ENCODE measurements around the gene RGS6. TPM values are rescaled to one million over a fixed set of nuclear protein-coding genes. Genes with fewer than 3 reads are reported as not detected.

Gene RGS6
- total and polyA plus RNA-seq, 8 donors = 0.12 to 4.1 (median 2.8) TPM

GRCh38 chr14:72488514-72488913 is 556.3 kb downstream of the RGS6 start:
- Histone ChIP-seq H3K36me3 (no peaks in the 10 kb centered on the region), H3K4me3 (no peak overlapping the region), H3K27ac (no peak overlapping the region), H3K4me1 (no peaks in the 10 kb centered on the region), H3K9me3 (peaks cover 0 to 12% of the 10 kb centered on the region in 2 donors), H3K27me3 (no peaks in the 10 kb centered on the region)
- DNase-seq (no peak), ATAC-seq (no peak)
- intact Hi-C loops (cut with DNase I) = no loop called here
- TF ChIP-seq CTCF (IDR thresholded peaks at IDR 0.05) = no peak

GRCh38 chr14:72492196-72492595 is 560.0 kb downstream of the RGS6 start:
- ATAC-seq = no peak

GRCh38 chr14:72495668-72496067 is 563.4 kb downstream of the RGS6 start:
- DNase-seq (no peak), ATAC-seq (no peak)
- H3K9me3 ChIP-seq = peaks cover 0 to 7% of the 10 kb centered on the region in 2 donors
- H3K27me3 ChIP-seq = no peaks in the 10 kb centered on the region
- no peak overlapping the region for H3K27ac ChIP-seq
- H3K4me1 ChIP-seq = no peaks in the 10 kb centered on the region
- no peak overlapping the region for H3K4me3 ChIP-seq
- intact Hi-C loops (cut with DNase I) = no loop called here
- TF ChIP-seq CTCF (IDR thresholded peaks at IDR 0.05) = no peak
- no peaks in the 10 kb centered on the region for H3K36me3 ChIP-seq

More at GRCh38 chr14:72492196-72492595, 560.0 kb downstream of the RGS6 start:
- H3K4me3 ChIP-seq = no peak overlapping the region
- no peaks in the 10 kb centered on the region for H3K36me3 ChIP-seq
- H3K27ac ChIP-seq = no peak overlapping the region
- no peaks in the 10 kb centered on the region for H3K4me1 ChIP-seq
- TF ChIP-seq CTCF (IDR thresholded peaks at IDR 0.05) = no peak
- intact Hi-C loops (cut with DNase I) = no loop called here
- no peaks in the 10 kb centered on the region for H3K27me3 ChIP-seq
- peaks cover 0 to 14% of the 10 kb centered on the region in 2 donors for H3K9me3 ChIP-seq
- DNase-seq = no peak

- H3K27ac ChIP-seq = no peak overlapping the region
- DNase-seq = no peak
- H3K27me3 ChIP-seq = no peaks in the 10 kb centered on the region
- ATAC-seq = no peak
- H3K4me3 ChIP-seq = no peak overlapping the region
- no peaks in the 10 kb centered on the region for H3K4me1 ChIP-seq
- intact Hi-C loops (cut with DNase I) = no loop called here
- H3K9me3 ChIP-seq = peaks cover 0 to under 1% of the 10 kb centered on the region in 2 donors
- no peaks in the 10 kb centered on the region for H3K36me3 ChIP-seq
- TF ChIP-seq CTCF (IDR thresholded peaks at IDR 0.05) = no peak
Measured at GRCh38 chr14:72498646-72499045, 566.4 kb downstream of the RGS6 start.

- H3K4me1 ChIP-seq = no peaks in the 10 kb centered on the region
- no peaks in the 10 kb centered on the region for H3K36me3 ChIP-seq
- TF ChIP-seq CTCF (IDR thresholded peaks at IDR 0.05) = no peak
- H3K27me3 ChIP-seq = no peaks in the 10 kb centered on the region
- H3K9me3 ChIP-seq = no peaks in the 10 kb centered on the region
- no peak overlapping the region for H3K27ac ChIP-seq
- H3K4me3 ChIP-seq = no peak overlapping the region
- DNase-seq = no peak
- ATAC-seq = no peak
- intact Hi-C loops (cut with DNase I) = no loop called here
Measured at GRCh38 chr14:72499746-72500145, 567.5 kb downstream of the RGS6 start.

All from left lung (tissue), 10 donors.